CD1c-positive myeloid dendritic cell (primary cell): Measurements from ENCODE around the gene ZNF562.

Experiments
- DNase-seq: peaks from one replicate; pipeline ENCODE4 v3.0.0-alpha.2; 2016; ENCODE audit errors: extremely low spot score

ZNF562 gene

DNA sequence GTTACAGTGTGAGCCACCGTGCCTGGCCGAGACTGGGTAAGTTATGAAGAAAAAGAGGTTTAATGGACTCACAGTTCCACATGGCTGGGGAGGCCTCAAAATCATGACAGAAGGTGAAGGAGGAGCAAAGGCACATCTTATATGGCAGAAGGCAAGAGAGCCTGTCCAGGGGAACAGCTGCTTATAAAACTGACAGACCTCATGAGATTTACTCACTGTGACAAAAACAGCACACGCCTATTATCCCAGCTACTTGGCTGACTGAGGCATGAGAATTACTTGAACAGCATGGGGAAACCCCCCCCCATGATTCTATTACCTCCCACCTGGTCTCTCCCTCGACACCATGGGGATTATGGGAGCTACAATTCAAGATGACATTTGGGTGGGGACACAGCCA, 30.4 kb downstream of the ZNF562 start:
- DNase-seq = no peak

- no peak for DNase-seq
These were observed 33.1 kb downstream of the ZNF562 start for GRCh38 chr19:9641810-9642209.

- no peak for DNase-seq
These were observed 33.9 kb downstream of the ZNF562 start for GRCh38 chr19:9640956-9641355.

GRCh38 chr19:9636018-9636417, 38.9 kb downstream of the ZNF562 start:
- no peak for DNase-seq

DNA sequence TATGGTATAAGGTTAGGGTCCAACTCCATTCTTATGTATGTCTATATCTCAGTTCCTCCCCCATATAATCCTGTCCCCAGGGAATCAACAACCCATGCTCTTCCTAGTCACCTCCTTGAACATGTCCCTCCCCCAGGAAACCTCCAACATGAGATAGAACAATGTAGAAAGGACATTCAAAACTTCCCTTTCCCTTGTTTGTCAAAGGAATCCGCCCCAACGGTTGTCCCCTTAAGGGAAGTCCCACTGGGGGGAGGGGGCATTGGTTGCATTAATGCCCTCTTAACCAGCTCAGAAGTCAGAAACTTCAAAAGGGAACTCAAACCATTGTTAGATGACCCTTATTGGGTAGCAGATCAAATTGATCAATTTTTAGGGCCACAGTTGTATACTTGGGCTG, 47.0 kb downstream of the ZNF562 start:
- no peak for DNase-seq

- no peak for DNase-seq
These were observed 52.4 kb downstream of the ZNF562 start for GRCh38 chr19:9622531-9622930.

DNA sequence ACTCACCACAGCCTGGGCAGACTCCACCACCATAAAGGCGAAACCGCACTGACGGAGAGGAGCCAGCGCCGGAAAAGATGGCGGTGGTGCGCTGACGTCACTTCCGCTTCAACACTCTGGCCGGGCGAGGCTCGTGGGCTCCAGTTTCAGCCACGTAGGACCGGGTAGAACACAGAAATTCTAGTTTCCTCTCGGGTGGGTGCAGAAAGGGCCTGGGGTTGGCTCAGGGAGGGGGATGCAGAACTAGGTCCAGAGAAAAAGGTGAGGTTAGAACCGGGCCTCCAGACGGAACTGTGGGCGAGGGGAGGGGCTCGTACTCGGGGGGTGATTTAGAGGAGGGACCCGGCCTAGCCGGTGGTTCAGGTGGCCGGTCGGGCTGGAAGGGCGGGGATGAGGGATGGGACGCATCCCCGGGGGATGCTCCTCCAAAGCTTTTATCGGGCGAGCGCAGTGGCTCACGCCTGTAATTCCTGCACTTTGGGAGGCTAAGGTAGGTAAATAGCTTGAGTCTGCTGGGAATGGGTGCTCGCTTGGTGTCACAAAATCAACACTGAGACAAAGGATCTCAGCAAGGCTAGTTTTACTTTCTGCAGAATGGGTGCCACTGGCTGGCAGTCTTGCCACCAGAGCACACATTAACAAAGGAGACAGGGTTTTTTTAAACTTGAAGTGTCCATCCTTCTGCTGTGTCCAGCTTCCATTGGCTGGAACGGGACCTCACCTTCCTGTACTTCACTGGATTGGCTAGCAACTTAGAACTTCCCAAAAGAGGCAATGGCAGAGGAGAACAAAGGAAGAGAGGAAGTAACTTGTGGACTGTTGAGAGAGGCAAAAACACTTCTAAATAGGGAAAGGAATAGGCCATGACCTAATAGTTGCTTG, 53.5 kb downstream of the ZNF562 start, which contains the start of gene ZNF561:
Gene ZNF561, minus strand, starts transcription at position 77 of the 882 bp plus-strand sequence. CDS start 1,776 bp downstream, outside the sequence.
- peak; percentile 93 for DNase-seq

- DNase-seq = no peak
These were observed 54.1 kb downstream of the ZNF562 start for GRCh38 chr19:9620842-9621155.

- no peak for DNase-seq
These were observed 59.1 kb downstream of the ZNF562 start for GRCh38 chr19:9615844-9616243.

DNA sequence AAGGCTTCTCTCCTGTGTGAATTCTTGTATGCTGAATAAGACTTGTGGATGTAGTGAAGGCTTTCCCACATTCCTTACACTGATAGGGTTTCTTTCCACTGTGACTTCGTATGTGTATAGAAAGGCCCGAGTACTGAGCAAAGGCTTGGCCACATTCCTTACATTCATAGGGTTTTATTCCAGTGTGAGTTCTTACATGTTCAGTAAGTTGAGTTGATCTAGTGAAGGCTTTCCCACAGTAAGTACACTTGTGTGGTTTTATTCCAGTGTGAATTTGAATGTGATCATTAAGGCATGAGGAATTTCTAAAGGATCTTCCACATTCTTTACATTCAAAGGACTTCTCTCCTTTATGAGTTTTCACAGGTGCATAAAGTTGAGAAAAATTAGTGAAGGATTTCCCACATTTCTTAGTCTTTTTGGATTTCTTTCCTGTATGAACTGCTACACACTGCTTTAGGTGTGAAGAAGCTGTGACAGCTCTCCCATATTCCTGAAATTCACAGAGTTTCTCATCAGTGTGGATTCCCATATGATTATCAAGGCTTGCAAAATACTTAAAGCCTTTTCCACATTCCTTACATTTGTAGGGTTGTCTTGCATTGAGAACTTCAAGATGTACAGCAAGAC, 64.3 kb downstream of the ZNF562 start:
- DNase-seq = no peak

DNA sequence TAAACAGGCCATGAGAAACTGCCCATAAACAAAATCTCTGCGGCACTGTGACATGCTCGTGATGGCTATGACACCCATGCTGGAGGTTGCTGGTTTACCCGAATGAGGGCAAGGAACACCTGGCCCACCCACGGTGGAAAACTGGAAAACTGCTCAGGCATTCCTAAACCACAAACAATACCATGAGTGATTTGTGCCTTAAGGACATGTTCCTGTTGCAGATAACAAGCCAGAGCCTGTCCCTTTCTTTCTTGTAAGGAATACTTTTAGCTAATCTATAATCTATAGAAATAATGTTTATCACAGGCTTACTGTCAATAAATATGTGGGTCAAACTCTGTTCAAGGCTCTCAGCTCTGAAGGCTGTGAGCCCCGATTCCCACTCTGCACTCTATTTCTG, 66.0 kb downstream of the ZNF562 start:
- DNase-seq = no peak

DNA sequence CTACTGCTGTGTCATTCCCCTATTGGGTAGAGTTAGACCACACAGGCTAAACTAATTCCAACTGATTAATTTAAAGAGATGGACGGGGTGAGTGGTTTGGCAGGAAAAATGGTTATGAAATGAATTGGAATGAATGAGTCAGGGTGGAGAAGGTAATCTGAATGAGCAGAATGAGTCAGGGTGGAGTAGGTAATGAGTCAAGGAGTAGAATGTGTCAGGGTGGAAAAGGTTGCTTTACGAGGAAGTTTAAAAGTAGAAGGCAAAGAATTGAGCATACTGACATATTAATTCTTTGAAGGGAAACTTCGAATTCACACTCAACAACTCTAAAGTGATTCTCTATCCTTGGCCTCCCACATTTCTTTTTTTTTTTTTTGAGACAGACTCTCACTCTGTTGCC, 77.9 kb downstream of the ZNF562 start:
- DNase-seq = no peak
